GM21515 (cell line): ENCODE results near the gene SRL.
"Not testable (repeated sequence)": the region's sequence is repeated elsewhere in the genome, so short reads cannot be mapped to it uniquely, and the experiment has no call there.

Experiments
- ATAC-seq: cut with Tn5 transposase; IDR thresholded peaks from one replicate; pipeline ENCODE4 v1.9.1; 2021; ENCODE audit not compliant: unreplicated experiment

The SRL gene

GRCh38 chr16:4231367-4231766 is 10.5 kb downstream of the SRL start:
- no peak for ATAC-seq

GRCh38 chr16:4227040-4227332 is 14.9 kb downstream of the SRL start:
- no peak for ATAC-seq

GRCh38 chr16:4226251-4227039 is 15.4 kb downstream of the SRL start:
- ATAC-seq = no peak

GRCh38 chr16:4225075-4225474 is 16.8 kb downstream of the SRL start:
- ATAC-seq = no peak

- ATAC-seq = no peak
Observed at GRCh38 chr16:4220358-4220757, 21.5 kb downstream of the SRL start.

GRCh38 chr16:4218202-4218601 is 23.7 kb downstream of the SRL start:
- no peak for ATAC-seq

GRCh38 chr16:4217204-4218131 is 24.4 kb downstream of the SRL start:
- ATAC-seq = no peak

- ATAC-seq = no peak
Observed at GRCh38 chr16:4216596-4216995, 25.3 kb downstream of the SRL start.

GRCh38 chr16:4215106-4215505 is 26.8 kb downstream of the SRL start:
- ATAC-seq = no peak

- ATAC-seq = no peak
Observed at GRCh38 chr16:4214215-4214621, 27.7 kb downstream of the SRL start.

- ATAC-seq = no peak
Observed at GRCh38 chr16:4213737-4214136, 28.1 kb downstream of the SRL start.

- ATAC-seq = no peak
Observed at GRCh38 chr16:4212934-4213296, 29.0 kb downstream of the SRL start.

- ATAC-seq = no peak
Observed at GRCh38 chr16:4212211-4212933, 29.5 kb downstream of the SRL start.

- not testable (repeated sequence) for ATAC-seq
Observed at GRCh38 chr16:4211445-4212210, 30.3 kb downstream of the SRL start.

GRCh38 chr16:4209666-4210065 is 32.2 kb downstream of the SRL start:
- ATAC-seq = no peak

GRCh38 chr16:4208341-4208751 is 33.5 kb downstream of the SRL start:
- no peak for ATAC-seq

- ATAC-seq = no peak
Observed at GRCh38 chr16:4207683-4208340, 34.1 kb downstream of the SRL start.

GRCh38 chr16:4207229-4207628 is 34.7 kb downstream of the SRL start:
- ATAC-seq = no peak

- ATAC-seq = no peak
Observed at GRCh38 chr16:4206680-4207079, 35.2 kb downstream of the SRL start.

GRCh38 chr16:4205971-4206370 is 35.9 kb downstream of the SRL start:
- no peak for ATAC-seq
